Progenitor cell of endocrine pancreas (in vitro differentiated cells): ENCODE results near the gene MCM8. TPM values are rescaled to one million over a fixed set of nuclear protein-coding genes. Genes with fewer than 3 reads are reported as not detected.

Source experiments
- DNase-seq: peaks from one replicate; pipeline ENCODE4 v3.0.0; 2021; ENCODE audit warnings: low spot score; ENCODE audit not compliant: unreplicated experiment
- H3K27ac Mint-ChIP-seq: 2 replicates; pipeline ENCODE4 v1.8.0; 2021; ENCODE audit warnings: mild to moderate bottlenecking, moderate library complexity, mixed read lengths
- H3K27me3 Mint-ChIP-seq: 2 replicates; pipeline ENCODE4 v1.8.0; 2021; ENCODE audit warnings: mixed read lengths
- H3K36me3 Mint-ChIP-seq: 2 replicates; pipeline ENCODE4 v1.8.0; 2022; ENCODE audit warnings: mixed read lengths; ENCODE audit not compliant: insufficient read depth
- H3K4me1 Mint-ChIP-seq: 2 replicates; pipeline ENCODE4 v1.8.0; 2021; ENCODE audit warnings: low read depth, mixed read lengths
- H3K4me3 Mint-ChIP-seq: 2 replicates; pipeline ENCODE4 v1.8.0; 2021; ENCODE audit warnings: low read depth, mild to moderate bottlenecking, moderate library complexity, mixed read lengths
- H3K9me3 Mint-ChIP-seq: 2 replicates; pipeline ENCODE4 v1.8.0; 2021; ENCODE audit warnings: low read depth, mixed read lengths
- CTCF ChIP-seq: fragments of 200-600 bp; sonication (generic); IDR thresholded peaks from one replicate; pipeline ENCODE4 v1.5.0; 2021; ENCODE audit warnings: antibody characterized with exemption, mild to moderate bottlenecking; ENCODE audit not compliant: unreplicated experiment
- total RNA-seq: library from RNA; stranded (reverse); gene quantifications from 2 replicates; pipeline ENCODE4 v1.2.1, GENCODE V29; 2021

The MCM8 gene
- total RNA-seq, 1 donor from 2014 or later, result 18.5 TPM

- Mint-ChIP-seq H3K27me3 (peaks cover 29% of the 10 kb centered on the region), H3K27ac (no peak overlapping the region), H3K9me3 (no peaks in the 10 kb centered on the region), H3K36me3 (no peaks in the 10 kb centered on the region), H3K4me1 (peaks cover 5% of the 10 kb centered on the region), H3K4me3 (no peak overlapping the region)
- DNase-seq, result no peak
- TF ChIP-seq CTCF, result no peak
Observed at GRCh38 chr20:5914859-5915258, 35.6 kb upstream of the MCM8 start.

- Mint-ChIP-seq H3K36me3 (no peaks in the 10 kb centered on the region), H3K27ac (no peak overlapping the region), H3K4me1 (no peaks in the 10 kb centered on the region), H3K27me3 (peaks cover 26% of the 10 kb centered on the region), H3K9me3 (no peaks in the 10 kb centered on the region), H3K4me3 (no peak overlapping the region)
- no peak for DNase-seq
- no peak for TF ChIP-seq CTCF
Observed at GRCh38 chr20:5918856-5919625, 31.4 kb upstream of the MCM8 start.

GRCh38 chr20:5919626-5920544 is 30.6 kb upstream of the MCM8 start:
- no peak for TF ChIP-seq CTCF
- no peaks in the 10 kb centered on the region for H3K4me1 Mint-ChIP-seq
- H3K4me3 Mint-ChIP-seq, result no peak overlapping the region
- H3K36me3 Mint-ChIP-seq, result no peaks in the 10 kb centered on the region
- H3K9me3 Mint-ChIP-seq, result no peaks in the 10 kb centered on the region
- H3K27ac Mint-ChIP-seq, result no peak overlapping the region
- H3K27me3 Mint-ChIP-seq, result peaks cover 20% of the 10 kb centered on the region
- no peak for DNase-seq

- TF ChIP-seq CTCF, result no peak
- no peak for DNase-seq
- Mint-ChIP-seq H3K27me3 (peaks cover 18% of the 10 kb centered on the region), H3K27ac (no peak overlapping the region), H3K4me1 (no peaks in the 10 kb centered on the region), H3K9me3 (no peaks in the 10 kb centered on the region), H3K36me3 (no peaks in the 10 kb centered on the region), H3K4me3 (no peak overlapping the region)
Observed at GRCh38 chr20:5920581-5920980, 29.9 kb upstream of the MCM8 start.

GRCh38 chr20:5923493-5923892 is 27.0 kb upstream of the MCM8 start:
- peaks cover 18% of the 10 kb centered on the region for H3K27me3 Mint-ChIP-seq
- DNase-seq, result no peak

More at GRCh38 chr20:5923493-5923892, 27.0 kb upstream of the MCM8 start:
- no peak for TF ChIP-seq CTCF
- Mint-ChIP-seq H3K4me3 (no peak overlapping the region), H3K27ac (no peak overlapping the region), H3K9me3 (no peaks in the 10 kb centered on the region), H3K4me1 (no peaks in the 10 kb centered on the region), H3K36me3 (no peaks in the 10 kb centered on the region)
